SU-DHL-6 (cell line): Measurements from ENCODE around the gene DPP10.

ENCODE experiments used
- CTCF ChIP-seq: fragments of 200-600 bp; sonication (generic); IDR thresholded peaks from one replicate; pipeline ENCODE4 v1.5.1; 2017; ENCODE audit warnings: antibody characterized with exemption, mild to moderate bottlenecking, low read length, moderate library complexity; ENCODE audit not compliant: insufficient read depth, poor library complexity, severe bottlenecking
- EZH2phosphoT487 ChIP-seq: fragments of 200-600 bp; sonication (generic), shearing (Covaris generic); conservative IDR thresholded peaks from 2 replicates; pipeline ENCODE4 v1.6.1; 2018; ENCODE audit warnings: mild to moderate bottlenecking, antibody characterized with exemption, low read length, moderate library complexity, mixed read lengths

GRCh38 chr2:115414466-115414865 is 972.0 kb downstream of the DPP10 start:
- TF ChIP-seq CTCF (no peak), EZH2phosphoT487 (no peak)
